CD4-positive, alpha-beta T cell treated with Interleukin-2 at 100 ng/mL for 4 hours (primary cell): ENCODE measurements around the gene TMED8.
"Not testable (repeated sequence)": the region's sequence is repeated elsewhere in the genome, so short reads cannot be mapped to it uniquely, and the experiment has no call there.

Experiments used
- DNase-seq: peaks from one replicate; pipeline ENCODE4 v3.0.0-alpha.2; 2020; ENCODE audit warnings: low spot score

The TMED8 gene

GRCh38 chr14:77322250-77322902 lies 54.5 kb downstream of the TMED8 start:
- DNase-seq: no peak

GRCh38 chr14:77320238-77320935 lies 56.5 kb downstream of the TMED8 start, which contains the start of gene POMT2:
POMT2 (minus strand) TSS chr14:77320883; CDS start chr14:77320681, 202 bp downstream.
- peak; percentile 93 for DNase-seq

- no peak for DNase-seq
Measured at GRCh38 chr14:77319422-77319821, 57.5 kb downstream of the TMED8 start.

- DNase-seq: not testable (repeated sequence)
Measured at GRCh38 chr14:77318756-77319155, 58.1 kb downstream of the TMED8 start.

- no peak for DNase-seq
Measured at GRCh38 chr14:77318006-77318553, 58.8 kb downstream of the TMED8 start.

- DNase-seq: no peak
Measured at GRCh38 chr14:77316872-77317301, 60.0 kb downstream of the TMED8 start.

GRCh38 chr14:77316195-77316505 lies 60.7 kb downstream of the TMED8 start:
- DNase-seq: no peak

GRCh38 chr14:77314539-77315457 lies 62.1 kb downstream of the TMED8 start:
- no peak for DNase-seq

- DNase-seq: no peak
Measured at GRCh38 chr14:77314043-77314442, 62.9 kb downstream of the TMED8 start.

- DNase-seq: no peak
Measured at GRCh38 chr14:77313371-77313770, 63.5 kb downstream of the TMED8 start.

GRCh38 chr14:77311217-77311616 lies 65.7 kb downstream of the TMED8 start:
- no peak for DNase-seq

GRCh38 chr14:77310026-77310425 lies 66.9 kb downstream of the TMED8 start:
- DNase-seq: no peak

GRCh38 chr14:77309131-77309530 lies 67.8 kb downstream of the TMED8 start:
- DNase-seq: no peak

GRCh38 chr14:77306851-77307496 lies 69.9 kb downstream of the TMED8 start:
- DNase-seq: no peak

- DNase-seq: no peak
Measured at GRCh38 chr14:77306416-77306815, 70.5 kb downstream of the TMED8 start.

GRCh38 chr14:77305696-77306095 lies 71.2 kb downstream of the TMED8 start:
- no peak for DNase-seq

GRCh38 chr14:77303417-77304156 lies 73.3 kb downstream of the TMED8 start:
- peak; percentile 31 for DNase-seq

GRCh38 chr14:77302926-77303325 lies 74.0 kb downstream of the TMED8 start:
- DNase-seq: peak; percentile 36

GRCh38 chr14:77301103-77301502 lies 75.8 kb downstream of the TMED8 start:
- DNase-seq: peak; percentile 38

- no peak for DNase-seq
Measured at GRCh38 chr14:77299771-77300170, 77.1 kb downstream of the TMED8 start.

GRCh38 chr14:77296906-77297305 lies 80.0 kb downstream of the TMED8 start:
- no peak for DNase-seq
